Caco-2 (cell line): ENCODE results near the gene PPM1H. TPM values are rescaled to one million over a fixed set of nuclear protein-coding genes. Genes with fewer than 3 reads are reported as not detected.

Experiments
- BruUV-seq: library from RNA; stranded (reverse); fragments of 400-500 nt; replicated peaks from 2 replicates; lab custom pipeline; 2021; lab: Mats Ljungman, UMichigan
- CTCF ChIA-PET: fragments of 300-600 bp; sonication (Branson Sonifier 250); formaldehyde crosslinking; loops from one replicate; lab custom pipeline; 2022; ENCODE audit warnings: antibody characterized with exemption; lab: Charles Lee
- POLR2A ChIA-PET: fragments of 300-600 bp; sonication (Branson Sonifier 250); formaldehyde crosslinking; loops from one replicate; lab custom pipeline; 2022; ENCODE audit warnings: antibody characterized with exemption; lab: Charles Lee
- DNase-seq, 2 experiments: peaks; one replicate each; pipeline versions ENCODE4 v3.0.0 to v3.0.0-alpha.2; 2020 to 2022
- H3K27me3 ChIP-seq: replicated peaks from 2 replicates; pipeline ENCODE4 v1.6.0; 2011; ENCODE audit warnings: low read length; ENCODE audit not compliant: control insufficient read depth, insufficient read depth
- H3K36me3 ChIP-seq: 2 replicates; pipeline ENCODE4 v1.5.1; 2011; ENCODE audit warnings: low read length; ENCODE audit not compliant: control insufficient read depth, insufficient read depth
- H3K4me1 ChIP-seq: fragments of 250-450 bp; sonication (Bioruptor Pico); 2 replicates; pipeline ENCODE4 v1.5.1; 2020; ENCODE audit warnings: mild to moderate bottlenecking
- H3K4me3 ChIP-seq: 2 replicates; pipeline ENCODE4 v1.5.1; 2011; ENCODE audit warnings: low read depth, mild to moderate bottlenecking, control low read depth, low read length
- H3K9me3 ChIP-seq: fragments of 250-450 bp; sonication (Bioruptor Pico); 2 replicates; pipeline ENCODE4 v1.5.1; 2020; ENCODE audit warnings: mild to moderate bottlenecking, moderate library complexity
- H3K27ac Mint-ChIP-seq: one replicate; pipeline ENCODE4 v1.8.0; 2022; ENCODE audit warnings: mixed read lengths; ENCODE audit not compliant: unreplicated experiment
- H3K27me3 Mint-ChIP-seq: one replicate; pipeline ENCODE4 v1.8.0; 2022; ENCODE audit warnings: mixed read lengths; ENCODE audit not compliant: insufficient read depth, unreplicated experiment
- H3K36me3 Mint-ChIP-seq: one replicate; pipeline ENCODE4 v1.8.0; 2022; ENCODE audit warnings: mild to moderate bottlenecking, mixed read lengths; ENCODE audit not compliant: insufficient read depth, unreplicated experiment
- H3K4me1 Mint-ChIP-seq: one replicate; pipeline ENCODE4 v1.8.0; 2022; ENCODE audit warnings: low read depth, mixed read lengths; ENCODE audit not compliant: unreplicated experiment
- H3K4me3 Mint-ChIP-seq: one replicate; pipeline ENCODE4 v1.8.0; 2022; ENCODE audit warnings: mild to moderate bottlenecking, moderate library complexity, mixed read lengths; ENCODE audit not compliant: unreplicated experiment
- H3K9me3 Mint-ChIP-seq: one replicate; pipeline ENCODE4 v1.8.0; 2022; ENCODE audit warnings: mixed read lengths; ENCODE audit not compliant: unreplicated experiment
- intact Hi-C: fragments of 100-400 bp; cut with micrococcal nuclease; formaldehyde crosslinking; loops from one replicate; pipeline ENCODE4 v1.10.0; 2022; ENCODE audit not compliant: unreplicated experiment
- total RNA-seq: library from RNA; stranded (reverse); gene quantifications from 2 replicates; pipeline ENCODE4 v1.2.3, GENCODE V29; 2022
- TF ChIP-seq, protein P1 (sequence below), 2 experiments: fragments of 200-600 bp in 1 of 2; IDR thresholded peaks; 1 replicate in 1 of 2; 2 replicates in 1 of 2; pipeline versions ENCODE4 v1.5.1 to v1.8.0; 2011 to 2022; ENCODE audit warnings: antibody characterized with exemption in 1 of 2, control low read depth in 1 of 2, inconsistent platforms in 1 of 2, low read depth in 1 of 2, low read length in 1 of 2, mild to moderate bottlenecking in 1 of 2, moderate library complexity in 1 of 2; ENCODE audit not compliant: insufficient read depth in 1 of 2, severe bottlenecking in 1 of 2, unreplicated experiment in 1 of 2

PPM1H gene
- total RNA-seq, 1 experiment from 2014 or later: 151 TPM

DNA sequence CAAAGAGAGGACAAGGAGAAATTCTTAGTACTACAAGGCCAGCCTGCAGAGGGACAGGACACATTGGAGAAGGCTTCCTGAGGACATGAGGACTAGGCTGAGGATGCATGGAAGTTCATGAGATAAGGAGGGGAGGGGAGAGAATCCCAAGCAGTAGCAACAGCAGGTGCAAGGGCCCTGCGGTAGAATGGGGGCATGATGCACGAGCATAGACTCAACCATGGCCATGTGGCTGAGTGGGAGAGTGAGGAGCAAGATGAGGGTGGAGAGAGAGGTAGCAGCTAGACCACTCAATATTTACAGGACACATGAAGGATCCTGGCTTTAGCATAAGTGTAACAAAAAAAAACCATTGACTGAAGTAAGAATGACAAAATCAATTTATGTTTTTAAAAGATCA lies 128.1 kb downstream of the PPM1H start:
- CTCF ChIA-PET: no interaction called here
- H3K4me1 ChIP-seq: peaks cover 16% of the 10 kb centered on the region
- Mint-ChIP-seq H3K27me3 (no peaks in the 10 kb centered on the region), H3K9me3 (peaks cover 11% of the 10 kb centered on the region), H3K36me3 (peaks cover 79% of the 10 kb centered on the region), H3K4me3 (no peak overlapping the region), H3K27ac (peak overlapping the region; percentile 39), H3K4me1 (peaks cover 41% of the 10 kb centered on the region)
- no peak for DNase-seq
- BruUV-seq: no TSS peak
- TF ChIP-seq, protein P1, sequence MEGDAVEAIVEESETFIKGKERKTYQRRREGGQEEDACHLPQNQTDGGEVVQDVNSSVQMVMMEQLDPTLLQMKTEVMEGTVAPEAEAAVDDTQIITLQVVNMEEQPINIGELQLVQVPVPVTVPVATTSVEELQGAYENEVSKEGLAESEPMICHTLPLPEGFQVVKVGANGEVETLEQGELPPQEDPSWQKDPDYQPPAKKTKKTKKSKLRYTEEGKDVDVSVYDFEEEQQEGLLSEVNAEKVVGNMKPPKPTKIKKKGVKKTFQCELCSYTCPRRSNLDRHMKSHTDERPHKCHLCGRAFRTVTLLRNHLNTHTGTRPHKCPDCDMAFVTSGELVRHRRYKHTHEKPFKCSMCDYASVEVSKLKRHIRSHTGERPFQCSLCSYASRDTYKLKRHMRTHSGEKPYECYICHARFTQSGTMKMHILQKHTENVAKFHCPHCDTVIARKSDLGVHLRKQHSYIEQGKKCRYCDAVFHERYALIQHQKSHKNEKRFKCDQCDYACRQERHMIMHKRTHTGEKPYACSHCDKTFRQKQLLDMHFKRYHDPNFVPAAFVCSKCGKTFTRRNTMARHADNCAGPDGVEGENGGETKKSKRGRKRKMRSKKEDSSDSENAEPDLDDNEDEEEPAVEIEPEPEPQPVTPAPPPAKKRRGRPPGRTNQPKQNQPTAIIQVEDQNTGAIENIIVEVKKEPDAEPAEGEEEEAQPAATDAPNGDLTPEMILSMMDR (IDR thresholded peaks at IDR 0.05; ENCODE audit: insufficient read depth in 1 of 2, low read depth in 1 of 2, low read length in 1 of 2, severe bottlenecking in 1 of 2, unreplicated experiment in 1 of 2): no peak
- H3K4me3 ChIP-seq: no peak overlapping the region
- no peaks in the 10 kb centered on the region for H3K9me3 ChIP-seq
- POLR2A ChIA-PET: no interaction called here
- no peaks in the 10 kb centered on the region; the same call in 1 of the 2 replicates for H3K36me3 ChIP-seq
- H3K27me3 ChIP-seq: no peaks in the 10 kb centered on the region
- intact Hi-C loops: no loop called here

DNA sequence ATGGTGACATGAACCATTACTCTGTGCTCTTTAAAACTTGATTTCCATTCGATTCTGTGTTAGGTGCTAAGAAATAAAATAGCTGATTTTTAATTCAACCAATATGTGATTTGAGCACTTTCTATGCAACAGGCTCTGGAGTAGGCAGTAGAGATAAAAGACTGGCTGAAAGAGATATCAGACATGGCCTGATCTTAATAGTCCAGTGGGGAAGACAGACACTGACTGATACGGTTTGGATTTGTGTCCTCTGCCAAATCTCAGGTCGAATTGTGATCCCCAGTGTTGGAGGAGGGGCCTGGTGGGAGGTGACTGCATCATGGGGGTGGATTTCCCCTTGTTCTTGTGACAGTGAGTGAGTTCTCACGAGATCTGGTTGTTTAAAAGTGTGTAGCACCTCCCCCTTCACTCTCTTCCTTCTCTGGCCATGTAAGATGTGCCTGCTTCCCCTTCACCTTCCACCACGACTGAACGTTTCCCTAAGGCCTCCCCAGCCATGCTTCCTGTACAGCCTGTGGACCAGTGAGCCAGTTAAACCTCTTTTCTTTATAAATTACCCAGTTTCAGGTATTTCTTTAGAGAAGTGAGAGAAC lies 128.6 kb downstream of the PPM1H start:
- CTCF ChIA-PET: no interaction called here
- TF ChIP-seq, protein P1 (IDR thresholded peaks at IDR 0.05; ENCODE audit: insufficient read depth in 1 of 2, low read depth in 1 of 2, low read length in 1 of 2, severe bottlenecking in 1 of 2, unreplicated experiment in 1 of 2): no peak
- Histone ChIP-seq H3K36me3 (no peaks in the 10 kb centered on the region; the same call in 1 of the 2 replicates), H3K27me3 (no peaks in the 10 kb centered on the region), H3K4me1 (peaks cover 22% of the 10 kb centered on the region), H3K4me3 (no peak overlapping the region), H3K9me3 (no peaks in the 10 kb centered on the region)
- no TSS peak for BruUV-seq
- H3K4me3 Mint-ChIP-seq: no peak overlapping the region
- intact Hi-C loops: no loop called here
- no peak for DNase-seq
- H3K4me1 Mint-ChIP-seq: peaks cover 37% of the 10 kb centered on the region
- no peaks in the 10 kb centered on the region for H3K27me3 Mint-ChIP-seq
- H3K36me3 Mint-ChIP-seq: peaks cover 79% of the 10 kb centered on the region
- peak overlapping the region; percentile 39 for H3K27ac Mint-ChIP-seq
- H3K9me3 Mint-ChIP-seq: peaks cover 11% of the 10 kb centered on the region
- POLR2A ChIA-PET: no interaction called here

DNA sequence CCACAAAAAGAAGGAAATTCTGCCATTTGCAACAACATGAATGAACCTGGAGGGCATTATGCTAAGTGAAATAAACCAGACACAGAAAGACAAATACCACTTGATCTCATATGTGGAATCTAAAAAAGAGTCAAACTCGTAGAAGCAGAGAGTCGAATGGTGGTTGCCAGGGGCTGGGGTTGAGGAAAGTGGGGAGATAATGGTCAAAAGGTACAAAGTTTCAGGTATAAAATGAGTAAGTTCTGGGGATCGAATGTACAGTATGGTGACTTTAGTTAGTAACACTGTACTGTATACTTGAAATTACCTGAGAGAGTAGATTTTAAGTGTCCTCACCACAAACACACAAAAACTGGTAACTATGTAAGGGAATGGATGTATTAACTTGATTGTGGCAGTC lies 129.4 kb downstream of the PPM1H start:
- Histone ChIP-seq H3K27me3 (no peaks in the 10 kb centered on the region), H3K9me3 (no peaks in the 10 kb centered on the region), H3K36me3 (no peaks in the 10 kb centered on the region; the same call in 1 of the 2 replicates), H3K4me3 (no peak overlapping the region), H3K4me1 (peaks cover 30% of the 10 kb centered on the region)
- POLR2A ChIA-PET: no interaction called here
- TF ChIP-seq, protein P1 (IDR thresholded peaks at IDR 0.05; ENCODE audit: insufficient read depth in 1 of 2, low read depth in 1 of 2, low read length in 1 of 2, severe bottlenecking in 1 of 2, unreplicated experiment in 1 of 2): no peak
- Mint-ChIP-seq H3K36me3 (peaks cover 77% of the 10 kb centered on the region), H3K9me3 (peaks cover 11% of the 10 kb centered on the region), H3K27me3 (no peaks in the 10 kb centered on the region), H3K4me3 (no peak overlapping the region), H3K27ac (no peak overlapping the region), H3K4me1 (peaks cover 38% of the 10 kb centered on the region)
- BruUV-seq: no TSS peak
- intact Hi-C loops: no loop called here
- CTCF ChIA-PET: no interaction called here
- DNase-seq: no peak
